A549 (cell line): ENCODE measurements around the gene TRMT11. TPM values are rescaled to one million over a fixed set of nuclear protein-coding genes. Genes with fewer than 3 reads are reported as not detected.

Experiments used
- ATAC-seq, 2 experiments: fragments of 200-7000 bp in 1 of 2; fragments of >200 bp in 1 of 2; cut with Nextera tagmentation in 1 of 2; cut with Tn5 transposase in 1 of 2; 3 replicates each; pipeline versions ENCODE4 v1.8.0 to v1.9.1; 2018 to 2020; ENCODE audit warnings: mild to moderate bottlenecking in 1 of 2, moderate library complexity in 1 of 2
- CTCF ChIA-PET: fragments of 300-600 bp; sonication (Branson Sonifier 250); formaldehyde crosslinking; extraction: SDS; loops from one replicate; lab custom pipeline; 2021; ENCODE audit warnings: antibody characterized with exemption, inconsistent platforms; lab: Yijun Ruan, JAX
- POLR2A ChIA-PET: fragments of 350-600 bp; formaldehyde crosslinking; extraction: SDS; loops from one replicate; lab custom pipeline; 2021; ENCODE audit warnings: antibody characterized with exemption, inconsistent platforms; lab: Yijun Ruan, JAX
- DNase-seq, 2 experiments: peaks; one replicate each; pipeline versions ENCODE4 v3.0.0 to v3.0.0-alpha.2; 2011 to 2016; ENCODE audit warnings: low read depth in 1 of 2, low spot score in 1 of 2
- FAIRE-seq: peaks from 2 replicates; lab custom pipeline; 2011; peaks lifted over from hg19 to GRCh38; lab: Jason Lieb, UNC
- H3K27ac ChIP-seq, 2 experiments: fragments of >200 bp; sonication (Bioruptor Twin); formaldehyde crosslinking; 3 replicates each; pipeline ENCODE4 v1.5.1; 2016 to 2017
- H3K4me1 ChIP-seq: fragments of >200 bp; sonication (Bioruptor Twin); formaldehyde crosslinking; 3 replicates; pipeline ENCODE4 v1.6.1; 2016
- H3K4me2 ChIP-seq: fragments of >200 bp; sonication (Bioruptor Twin); formaldehyde crosslinking; 3 replicates; pipeline ENCODE4 v1.6.1; 2016
- H3K4me3 ChIP-seq: fragments of >200 bp; sonication (Bioruptor Twin); formaldehyde crosslinking; 3 replicates; pipeline ENCODE4 v1.5.1; 2016
- H3K9me3 ChIP-seq: fragments of >200 bp; sonication (Bioruptor Twin); formaldehyde crosslinking; 3 replicates; pipeline ENCODE4 v1.6.1; 2016
- BHLHE40 ChIP-seq: IDR thresholded peaks from 2 replicates; pipeline ENCODE4 v1.6.1; 2012; ENCODE audit warnings: low read depth, low read length, inconsistent platforms
- CEBPB ChIP-seq, 2 experiments: fragments of >200 bp in 1 of 2; sonication (Bioruptor Twin) in 1 of 2; formaldehyde crosslinking in 1 of 2; IDR thresholded peaks; 2 replicates each; pipeline ENCODE4 v1.6.1; 2012 to 2016
- CHD4 ChIP-seq: fragments of 200-600 bp; sonication (generic); IDR thresholded peaks from 2 replicates; pipeline ENCODE4 v1.6.1; 2016; ENCODE audit warnings: antibody characterized with exemption, mild to moderate bottlenecking, borderline replicate concordance
- EHMT2 ChIP-seq: fragments of 200-600 bp; sonication (generic); IDR thresholded peaks from 2 replicates; pipeline ENCODE4 v1.6.1; 2016; ENCODE audit warnings: antibody characterized with exemption, low read depth, mild to moderate bottlenecking, moderate library complexity
- EP300 ChIP-seq, 2 experiments: fragments of >200 bp; sonication (Bioruptor Twin); formaldehyde crosslinking; IDR thresholded peaks; 2 replicates in 1 of 2; 3 replicates in 1 of 2; pipeline ENCODE4 v1.6.1; 2016 to 2017
- FOSL2 ChIP-seq, 2 experiments: fragments of 450-650 bp in 1 of 2; fragments of >200 bp in 1 of 2; sonication (Bioruptor Twin) in 1 of 2; formaldehyde crosslinking; IDR thresholded peaks; 2 replicates each; pipeline versions ENCODE4 v1.5.0 to v1.6.1; 2016 to 2020; ENCODE audit warnings: mild to moderate bottlenecking in 1 of 2, moderate library complexity in 1 of 2
- GATA3 ChIP-seq: IDR thresholded peaks from 2 replicates; pipeline ENCODE4 v1.6.1; 2012; ENCODE audit warnings: borderline replicate concordance
- HDAC2 ChIP-seq: fragments of 200-600 bp; sonication (generic); IDR thresholded peaks from 2 replicates; pipeline ENCODE4 v1.6.1; 2016
- HOXA7 ChIP-seq: fragments of 250-450 bp; sonication (Bioruptor Pico); IDR thresholded peaks from 2 replicates; pipeline ENCODE4 v1.5.0; 2020; ENCODE audit warnings: mild to moderate bottlenecking, moderate library complexity
- HOXB13 ChIP-seq: fragments of 250-450 bp; sonication (Bioruptor Pico); IDR thresholded peaks from 2 replicates; pipeline ENCODE4 v1.5.0; 2020; ENCODE audit warnings: low read depth, mild to moderate bottlenecking, moderate library complexity
- HOXB5 ChIP-seq: fragments of 250-450 bp; sonication (Bioruptor Pico); IDR thresholded peaks from 2 replicates; pipeline ENCODE4 v1.5.0; 2020; ENCODE audit warnings: mild to moderate bottlenecking, moderate library complexity
- JUN ChIP-seq, 2 experiments: fragments of >200 bp; sonication (Bioruptor Twin); formaldehyde crosslinking; IDR thresholded peaks; 2 replicates in 1 of 2; 3 replicates in 1 of 2; pipeline ENCODE4 v1.6.1; 2016 to 2017
- JUNB ChIP-seq: fragments of >200 bp; sonication (Bioruptor Twin); formaldehyde crosslinking; IDR thresholded peaks from 2 replicates; pipeline ENCODE4 v1.6.1; 2016
- MYC ChIP-seq: IDR thresholded peaks from 2 replicates; pipeline ENCODE4 v1.6.1; 2012; ENCODE audit warnings: mild to moderate bottlenecking, inconsistent platforms, low read length, improper control_type of control experiment, borderline replicate concordance
- NR3C1 ChIP-seq: fragments of >200 bp; sonication (Bioruptor Twin); formaldehyde crosslinking; IDR thresholded peaks from 3 replicates; pipeline ENCODE4 v1.6.1; 2017
- RCOR1 ChIP-seq: fragments of 150-350 bp; IDR thresholded peaks from 2 replicates; pipeline ENCODE4 v1.6.1; 2014; ENCODE audit warnings: antibody characterized with exemption, low read length, low read depth
- SREBF2 ChIP-seq: fragments of 450-650 bp; IDR thresholded peaks from 2 replicates; pipeline ENCODE4 v1.6.1; 2014; ENCODE audit warnings: mild to moderate bottlenecking, moderate library complexity
- ZFP36 ChIP-seq: fragments of 450-650 bp; IDR thresholded peaks from 2 replicates; pipeline ENCODE4 v1.6.1; 2014; ENCODE audit warnings: borderline replicate concordance; ENCODE audit not compliant: partially characterized antibody
- ZSCAN20 ChIP-seq: fragments of 250-450 bp; sonication (Bioruptor Pico); IDR thresholded peaks from 2 replicates; pipeline ENCODE4 v1.8.0; 2022; ENCODE audit warnings: mild to moderate bottlenecking, moderate library complexity
- WGBS: methylation state at CpG from one replicate; pipeline ENCODE4 v1.1.6; 2017; ENCODE audit errors: missing lambda C conversion rate; 5-methylcytosine and 5-hydroxymethylcytosine counted together
- polyA plus RNA-seq, 4 experiments: library from polyadenylated mRNA; depleted of rRNA in 3 of 4; stranded (reverse); fragments of >200 nt; fragmentation: RNase III in 1 of 4; extraction: RNeasy Plus Mini Kit Qiagen cat#74134 plus additional on column Dnase treatment in 1 of 4; gene quantifications; 2 replicates in 3 of 4; 3 replicates in 1 of 4; pipeline ENCODE4 v1.2.3, GENCODE V29; 2011 to 2017
- TF ChIP-seq, protein P1 (sequence below): IDR thresholded peaks from 2 replicates; pipeline ENCODE4 v1.6.1; 2012
- TF ChIP-seq, protein P2 (sequence below): fragments of >200 bp; sonication (Bioruptor Twin); formaldehyde crosslinking; IDR thresholded peaks from 3 replicates; pipeline ENCODE4 v1.6.1; 2016
- TF ChIP-seq, protein P3 (sequence below): fragments of 200-600 bp; sonication (generic); IDR thresholded peaks from 2 replicates; pipeline ENCODE4 v1.6.1; 2016; ENCODE audit warnings: antibody characterized with exemption, mild to moderate bottlenecking, moderate library complexity

TRMT11 gene
- polyA plus RNA-seq, 2 of the 4 experiments (the other 2 are of a cell fraction) = 17.4 to 44.1 TPM

DNA sequence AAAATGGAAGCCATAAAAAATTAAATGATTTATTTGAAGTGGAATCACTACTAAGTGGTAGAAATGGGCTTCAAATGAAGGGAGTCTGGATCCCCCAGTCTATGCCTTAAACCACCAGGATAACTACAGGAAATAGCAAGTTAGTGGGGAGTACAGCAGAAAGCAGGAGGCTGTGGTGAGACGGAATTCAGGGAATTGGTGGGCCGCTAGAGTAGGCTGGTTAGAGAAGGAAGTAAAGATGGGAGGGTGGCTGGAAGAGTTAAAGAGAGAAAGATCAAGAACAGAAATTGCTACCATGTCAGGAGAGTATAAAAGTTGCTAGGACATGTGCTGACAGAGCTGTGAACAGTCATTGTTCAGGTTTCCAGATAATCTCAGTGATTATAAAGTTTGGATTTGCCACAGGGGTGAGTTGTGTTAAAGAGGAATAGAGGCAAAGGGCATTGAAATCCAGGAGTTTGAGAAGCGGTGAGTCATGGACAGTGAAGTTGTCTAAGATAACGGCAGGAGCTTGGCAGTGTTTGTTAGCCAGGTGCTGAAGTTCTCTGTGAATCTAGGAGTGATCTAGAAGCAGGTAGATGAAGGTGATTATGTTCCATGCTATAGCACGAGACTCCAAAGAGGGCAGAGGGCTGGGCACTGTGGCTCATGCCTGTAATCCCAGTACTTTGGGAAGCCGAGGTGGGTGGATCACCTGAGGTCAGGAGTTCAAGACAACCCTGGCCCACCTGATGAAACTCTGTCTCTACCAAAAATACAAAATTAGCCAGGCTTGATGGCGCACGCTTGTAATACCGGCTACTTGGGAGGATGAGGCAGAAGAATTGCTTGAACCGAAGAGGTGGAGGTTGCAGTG is 43.4 kb upstream of the TRMT11 start:
- no peak for FAIRE-seq
- peaks cover 88% of the 10 kb centered on the region for H3K4me1 ChIP-seq
- ChIA-PET POLR2A (no interaction called here), CTCF (interaction anchor here (0.8 to 5.8 kb wide), 5 partner anchors 10 to 37 kb away, joined by 3 to 43 read pairs (median 5); partner anchors contain the start of gene HINT3)
- TF ChIP-seq, protein P1, sequence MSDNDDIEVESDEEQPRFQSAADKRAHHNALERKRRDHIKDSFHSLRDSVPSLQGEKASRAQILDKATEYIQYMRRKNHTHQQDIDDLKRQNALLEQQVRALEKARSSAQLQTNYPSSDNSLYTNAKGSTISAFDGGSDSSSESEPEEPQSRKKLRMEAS = peak; percentile 14; the same call in 1 of the 2 replicates
- TF ChIP-seq, protein P2, sequence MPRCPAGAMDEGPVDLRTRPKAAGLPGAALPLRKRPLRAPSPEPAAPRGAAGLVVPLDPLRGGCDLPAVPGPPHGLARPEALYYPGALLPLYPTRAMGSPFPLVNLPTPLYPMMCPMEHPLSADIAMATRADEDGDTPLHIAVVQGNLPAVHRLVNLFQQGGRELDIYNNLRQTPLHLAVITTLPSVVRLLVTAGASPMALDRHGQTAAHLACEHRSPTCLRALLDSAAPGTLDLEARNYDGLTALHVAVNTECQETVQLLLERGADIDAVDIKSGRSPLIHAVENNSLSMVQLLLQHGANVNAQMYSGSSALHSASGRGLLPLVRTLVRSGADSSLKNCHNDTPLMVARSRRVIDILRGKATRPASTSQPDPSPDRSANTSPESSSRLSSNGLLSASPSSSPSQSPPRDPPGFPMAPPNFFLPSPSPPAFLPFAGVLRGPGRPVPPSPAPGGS = no peak
- TF ChIP-seq GATA3 (no peak), ZSCAN20 (CRISPR knock-in tag) (0 out of 2 replicates have a peak, but pooled peaks have one; percentile 36), FOSL2 (IDR thresholded peaks at IDR 0.05) (no peak), FOSL2 (CRISPR knock-in tag; IDR thresholded peaks at IDR 0.05) (peak; percentile 68)
- H3K27ac ChIP-seq = peak overlapping the region; percentile 93 to 98
- H3K4me2 ChIP-seq = peak overlapping the region; percentile 68
- no peak overlapping the region for H3K4me3 ChIP-seq
- peak in 1 of 2 experiments; percentile 4; a peak in 1 of 6 replicates for ATAC-seq
- no peak for DNase-seq
- 59% methylated on average over 10 of the region's 10 CpGs for WGBS
- H3K9me3 ChIP-seq = no peaks in the 10 kb centered on the region

DNA sequence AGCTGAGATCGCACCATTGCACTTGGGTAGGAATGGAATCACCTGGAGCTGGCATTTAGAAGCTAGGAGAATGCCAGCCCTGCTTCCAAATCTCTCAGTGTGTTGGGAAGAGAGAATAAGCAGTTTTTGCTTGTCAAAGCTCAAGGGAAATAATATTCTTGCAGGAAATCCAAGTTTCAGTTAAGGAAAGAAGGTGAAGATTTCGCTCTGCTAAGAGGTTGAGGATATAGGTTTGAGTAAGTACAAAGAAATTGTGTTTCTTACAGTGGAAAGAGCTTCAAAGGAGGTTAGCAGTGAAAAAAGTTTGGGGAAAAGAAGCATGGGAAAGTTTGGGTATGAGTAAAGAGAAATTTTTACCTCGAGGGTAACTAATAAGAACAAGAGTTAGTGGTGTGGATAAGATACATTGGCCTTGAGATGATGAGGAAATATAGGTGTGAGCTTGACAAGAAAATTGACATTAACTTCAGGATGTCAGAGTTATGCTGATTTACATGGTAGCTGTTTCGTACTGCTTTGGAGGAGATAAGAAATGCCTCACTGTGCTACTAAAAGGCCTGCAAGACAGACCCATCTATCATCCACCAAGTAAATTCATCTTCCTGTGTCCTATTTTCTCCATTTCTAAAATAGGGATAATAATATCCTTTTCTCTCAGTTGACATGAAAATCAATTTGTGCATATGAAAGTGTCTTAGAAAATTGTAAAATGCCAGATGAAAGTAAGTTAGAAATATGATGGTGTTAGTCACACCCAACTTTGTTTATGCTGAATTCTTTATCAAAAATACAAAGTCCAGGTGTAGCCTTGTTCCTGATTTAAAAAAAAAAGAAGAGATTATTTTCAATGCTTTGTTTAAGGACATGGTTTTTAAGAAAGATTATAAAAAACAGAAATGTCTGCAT is 42.6 kb upstream of the TRMT11 start:
- ATAC-seq (no peak), FAIRE-seq (no peak), DNase-seq (no peak)
- no peak overlapping the region for H3K4me3 ChIP-seq
- WGBS = 58% methylated on average over 4 of the region's 4 CpGs
- H3K4me1 ChIP-seq = peaks cover 96% of the 10 kb centered on the region
- H3K9me3 ChIP-seq = no peaks in the 10 kb centered on the region
- ChIA-PET CTCF (interaction anchor here (1.3 to 5.8 kb wide), 5 partner anchors 9 to 38 kb away, joined by 3 to 43 read pairs (median 5); partner anchors contain the start of gene HINT3), POLR2A (no interaction called here)
- H3K27ac ChIP-seq = peak overlapping the region; percentile 93 to 98
- peak overlapping the region; percentile 68 for H3K4me2 ChIP-seq
- peak; percentile 61; the same call in 1 of the 2 replicates for TF ChIP-seq HOXB13 (CRISPR knock-in tag)
- no peak for TF ChIP-seq MYC
- TF ChIP-seq, protein P3, sequence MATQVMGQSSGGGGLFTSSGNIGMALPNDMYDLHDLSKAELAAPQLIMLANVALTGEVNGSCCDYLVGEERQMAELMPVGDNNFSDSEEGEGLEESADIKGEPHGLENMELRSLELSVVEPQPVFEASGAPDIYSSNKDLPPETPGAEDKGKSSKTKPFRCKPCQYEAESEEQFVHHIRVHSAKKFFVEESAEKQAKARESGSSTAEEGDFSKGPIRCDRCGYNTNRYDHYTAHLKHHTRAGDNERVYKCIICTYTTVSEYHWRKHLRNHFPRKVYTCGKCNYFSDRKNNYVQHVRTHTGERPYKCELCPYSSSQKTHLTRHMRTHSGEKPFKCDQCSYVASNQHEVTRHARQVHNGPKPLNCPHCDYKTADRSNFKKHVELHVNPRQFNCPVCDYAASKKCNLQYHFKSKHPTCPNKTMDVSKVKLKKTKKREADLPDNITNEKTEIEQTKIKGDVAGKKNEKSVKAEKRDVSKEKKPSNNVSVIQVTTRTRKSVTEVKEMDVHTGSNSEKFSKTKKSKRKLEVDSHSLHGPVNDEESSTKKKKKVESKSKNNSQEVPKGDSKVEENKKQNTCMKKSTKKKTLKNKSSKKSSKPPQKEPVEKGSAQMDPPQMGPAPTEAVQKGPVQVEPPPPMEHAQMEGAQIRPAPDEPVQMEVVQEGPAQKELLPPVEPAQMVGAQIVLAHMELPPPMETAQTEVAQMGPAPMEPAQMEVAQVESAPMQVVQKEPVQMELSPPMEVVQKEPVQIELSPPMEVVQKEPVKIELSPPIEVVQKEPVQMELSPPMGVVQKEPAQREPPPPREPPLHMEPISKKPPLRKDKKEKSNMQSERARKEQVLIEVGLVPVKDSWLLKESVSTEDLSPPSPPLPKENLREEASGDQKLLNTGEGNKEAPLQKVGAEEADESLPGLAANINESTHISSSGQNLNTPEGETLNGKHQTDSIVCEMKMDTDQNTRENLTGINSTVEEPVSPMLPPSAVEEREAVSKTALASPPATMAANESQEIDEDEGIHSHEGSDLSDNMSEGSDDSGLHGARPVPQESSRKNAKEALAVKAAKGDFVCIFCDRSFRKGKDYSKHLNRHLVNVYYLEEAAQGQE = no peak
- TF ChIP-seq SREBF2 = no peak
- no peak; the same call in 1 of the 2 replicates for TF ChIP-seq HOXA7 (CRISPR knock-in tag)
- TF ChIP-seq ZSCAN20 (CRISPR knock-in tag) = peak; percentile 68

DNA sequence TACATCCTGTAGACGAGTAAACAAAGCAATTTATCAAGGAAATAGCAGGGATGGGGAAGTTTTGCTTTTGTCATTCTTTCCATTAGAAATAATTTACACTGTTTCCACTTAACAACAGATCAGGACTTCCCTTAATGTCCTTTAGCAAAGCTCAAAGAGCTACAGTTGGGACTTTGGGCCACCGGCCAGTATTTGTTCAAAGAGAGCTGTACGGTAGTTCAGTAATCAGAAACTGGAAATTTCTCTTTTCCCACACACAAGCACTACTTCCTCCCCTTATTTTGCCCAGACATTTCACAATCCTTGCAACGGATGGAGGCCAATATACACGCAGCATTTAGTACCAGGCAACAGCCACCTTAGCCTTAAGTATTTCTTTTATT is 41.9 kb upstream of the TRMT11 start:
- peaks cover 96% of the 10 kb centered on the region for H3K4me1 ChIP-seq
- no peak for FAIRE-seq
- CTCF ChIA-PET = interaction anchor here (1.3 to 5.8 kb wide), 3 partner anchors 8 to 11 kb away, joined by 3 to 43 read pairs (median 13); partner anchors contain the start of gene HINT3
- no peak for TF ChIP-seq NR3C1
- TF ChIP-seq RCOR1 = no peak
- TF ChIP-seq EP300 (IDR thresholded peaks at IDR 0.05) = peak; percentile 71 to 84; a peak in 3 of 5 replicates
- peak; percentile 84 to 96; a peak in 3 of 4 replicates for TF ChIP-seq CEBPB (IDR thresholded peaks at IDR 0.05)
- TF ChIP-seq JUNB = peak; percentile 57
- peak; percentile 44; the same call in 1 of the 2 replicates for TF ChIP-seq HOXB5 (CRISPR knock-in tag)
- TF ChIP-seq FOSL2 (IDR thresholded peaks at IDR 0.05) = no peak
- TF ChIP-seq FOSL2 (CRISPR knock-in tag; IDR thresholded peaks at IDR 0.05) = peak; percentile 40; the same call in 1 of the 2 replicates
- TF ChIP-seq, protein P2 = no peak
- TF ChIP-seq BHLHE40 = no peak
- TF ChIP-seq EHMT2 = no peak
- TF ChIP-seq GATA3 = peak; percentile 77
- TF ChIP-seq HDAC2 = no peak
- TF ChIP-seq ZSCAN20 (CRISPR knock-in tag) = no peak
- peak; percentile 57 to 69; a peak in 4 of 5 replicates for TF ChIP-seq JUN (IDR thresholded peaks at IDR 0.05)
- TF ChIP-seq ZFP36 = no peak
- no peak for TF ChIP-seq CHD4

More for the DNA sequence above, 41.9 kb upstream of the TRMT11 start:
- POLR2A ChIA-PET = no interaction called here
- Histone ChIP-seq H3K27ac (peak overlapping the region; percentile 93 to 98), H3K4me3 (no peak overlapping the region), H3K9me3 (no peaks in the 10 kb centered on the region), H3K4me2 (peak overlapping the region; percentile 68)
- peak in 1 of 2 experiments; percentile 89 for DNase-seq
- WGBS = 0% methylated on average over 5 of the region's 5 CpGs
- peak; percentile 37 to 40; a peak in 3 of 6 replicates for ATAC-seq
